GF-D8 (cell line): ENCODE measurements around the gene NSD1.
"Not testable (repeated sequence)": the region's sequence is repeated elsewhere in the genome, so short reads cannot be mapped to it uniquely, and the experiment has no call there.

Source experiments
- DNase-seq: peaks from one replicate; lab custom pipeline; 2025; lab: John Stamatoyannopoulos, UW

The NSD1 gene

GRCh38 chr5:177290816-177291596 lies 157.4 kb downstream of the NSD1 start:
- no peak for DNase-seq

GRCh38 chr5:177291735-177292134 lies 158.2 kb downstream of the NSD1 start:
- no peak for DNase-seq

GRCh38 chr5:177293819-177294581 lies 160.4 kb downstream of the NSD1 start:
- DNase-seq = no peak

GRCh38 chr5:177294632-177295031 lies 161.1 kb downstream of the NSD1 start:
- DNase-seq = no peak

- peak; percentile 37 for DNase-seq
These were observed 162.4 kb downstream of the NSD1 start for GRCh38 chr5:177295924-177296323.

GRCh38 chr5:177296581-177296980 lies 163.0 kb downstream of the NSD1 start:
- DNase-seq = no peak

- DNase-seq = no peak
These were observed 164.3 kb downstream of the NSD1 start for GRCh38 chr5:177297922-177298321.

- no peak for DNase-seq
These were observed 166.1 kb downstream of the NSD1 start for GRCh38 chr5:177299697-177300096.

- peak; percentile 79 for DNase-seq
These were observed 166.8 kb downstream of the NSD1 start for GRCh38 chr5:177300236-177300880.

- DNase-seq = no peak
These were observed 167.4 kb downstream of the NSD1 start for GRCh38 chr5:177300951-177301350.

- no peak for DNase-seq
These were observed 168.1 kb downstream of the NSD1 start for GRCh38 chr5:177301503-177302165.

- no peak for DNase-seq
These were observed 169.0 kb downstream of the NSD1 start for GRCh38 chr5:177302354-177303110.

GRCh38 chr5:177303121-177303924 lies 169.8 kb downstream of the NSD1 start, which contains the start of the genes PRELID1 and RAB24:
Gene PRELID1 (plus strand): TSS chr5:177303799. CDS start chr5:177303986, 187 bp downstream.
Gene RAB24 (minus strand): TSS chr5:177303719. CDS start chr5:177303288, 431 bp downstream.
- DNase-seq = peak; percentile 45

GRCh38 chr5:177303925-177304391 lies 170.4 kb downstream of the NSD1 start:
- DNase-seq = no peak

GRCh38 chr5:177304392-177305119 lies 171.0 kb downstream of the NSD1 start:
- no peak for DNase-seq

- DNase-seq = not testable (repeated sequence)
These were observed 172.6 kb downstream of the NSD1 start for GRCh38 chr5:177306103-177306640.

GRCh38 chr5:177306674-177307543 lies 173.3 kb downstream of the NSD1 start:
- peak; percentile 91 for DNase-seq
